ENCODE data around the gene RHO.

RHO gene

GRCh38 chr3:129534428-129535027, 6.1 kb downstream of the RHO start (continued):
- TF ChIP-seq ZNF148 (tag by site-specific recombination; IDR thresholded peaks at IDR 0.05; ENCODE audit: borderline replicate concordance), result no peak
- TF ChIP-seq, protein P1, sequence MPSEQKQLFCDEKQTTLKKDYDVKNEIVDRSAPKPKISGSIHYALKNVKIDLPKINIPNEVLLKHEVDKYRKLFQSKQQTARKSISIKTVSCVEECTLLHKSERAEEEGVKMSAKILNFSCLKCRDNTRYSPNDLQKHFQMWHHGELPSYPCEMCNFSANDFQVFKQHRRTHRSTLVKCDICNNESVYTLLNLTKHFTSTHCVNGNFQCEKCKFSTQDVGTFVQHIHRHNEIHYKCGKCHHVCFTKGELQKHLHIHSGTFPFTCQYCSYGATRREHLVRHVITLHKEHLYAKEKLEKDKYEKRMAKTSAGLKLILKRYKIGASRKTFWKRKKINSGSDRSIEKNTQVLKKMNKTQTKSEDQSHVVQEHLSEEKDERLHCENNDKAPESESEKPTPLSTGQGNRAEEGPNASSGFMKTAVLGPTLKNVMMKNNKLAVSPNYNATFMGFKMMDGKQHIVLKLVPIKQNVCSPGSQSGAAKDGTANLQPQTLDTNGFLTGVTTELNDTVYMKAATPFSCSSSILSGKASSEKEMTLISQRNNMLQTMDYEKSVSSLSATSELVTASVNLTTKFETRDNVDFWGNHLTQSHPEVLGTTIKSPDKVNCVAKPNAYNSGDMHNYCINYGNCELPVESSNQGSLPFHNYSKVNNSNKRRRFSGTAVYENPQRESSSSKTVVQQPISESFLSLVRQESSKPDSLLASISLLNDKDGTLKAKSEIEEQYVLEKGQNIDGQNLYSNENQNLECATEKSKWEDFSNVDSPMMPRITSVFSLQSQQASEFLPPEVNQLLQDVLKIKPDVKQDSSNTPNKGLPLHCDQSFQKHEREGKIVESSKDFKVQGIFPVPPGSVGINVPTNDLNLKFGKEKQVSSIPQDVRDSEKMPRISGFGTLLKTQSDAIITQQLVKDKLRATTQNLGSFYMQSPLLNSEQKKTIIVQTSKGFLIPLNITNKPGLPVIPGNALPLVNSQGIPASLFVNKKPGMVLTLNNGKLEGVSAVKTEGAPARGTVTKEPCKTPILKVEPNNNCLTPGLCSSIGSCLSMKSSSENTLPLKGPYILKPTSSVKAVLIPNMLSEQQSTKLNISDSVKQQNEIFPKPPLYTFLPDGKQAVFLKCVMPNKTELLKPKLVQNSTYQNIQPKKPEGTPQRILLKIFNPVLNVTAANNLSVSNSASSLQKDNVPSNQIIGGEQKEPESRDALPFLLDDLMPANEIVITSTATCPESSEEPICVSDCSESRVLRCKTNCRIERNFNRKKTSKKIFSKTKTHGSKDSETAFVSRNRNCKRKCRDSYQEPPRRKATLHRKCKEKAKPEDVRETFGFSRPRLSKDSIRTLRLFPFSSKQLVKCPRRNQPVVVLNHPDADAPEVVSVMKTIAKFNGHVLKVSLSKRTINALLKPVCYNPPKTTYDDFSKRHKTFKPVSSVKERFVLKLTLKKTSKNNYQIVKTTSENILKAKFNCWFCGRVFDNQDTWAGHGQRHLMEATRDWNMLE (tag by site-specific recombination; conservative IDR thresholded peaks at IDR 0.05; ENCODE audit: low read depth), result no peak
- no peak for TF ChIP-seq WT1 (tag by site-specific recombination; IDR thresholded peaks at IDR 0.05)
- no peak for TF ChIP-seq ZNF416 (tag by site-specific recombination; IDR thresholded peaks at IDR 0.05)
- TF ChIP-seq PBX3 (CRISPR knock-in tag; IDR thresholded peaks at IDR 0.05), result no peak
- TF ChIP-seq SP2 (tag by site-specific recombination; IDR thresholded peaks at IDR 0.05), result no peak
- TF ChIP-seq ZNF610 (tag by site-specific recombination; IDR thresholded peaks at IDR 0.05; ENCODE audit: borderline replicate concordance), result no peak
- TF ChIP-seq ZNF394 (tag by site-specific recombination; IDR thresholded peaks at IDR 0.05; ENCODE audit: borderline replicate concordance), result no peak
- no peak for TF ChIP-seq ZSCAN4 (tag by site-specific recombination; IDR thresholded peaks at IDR 0.05)
- TF ChIP-seq, protein P2, sequence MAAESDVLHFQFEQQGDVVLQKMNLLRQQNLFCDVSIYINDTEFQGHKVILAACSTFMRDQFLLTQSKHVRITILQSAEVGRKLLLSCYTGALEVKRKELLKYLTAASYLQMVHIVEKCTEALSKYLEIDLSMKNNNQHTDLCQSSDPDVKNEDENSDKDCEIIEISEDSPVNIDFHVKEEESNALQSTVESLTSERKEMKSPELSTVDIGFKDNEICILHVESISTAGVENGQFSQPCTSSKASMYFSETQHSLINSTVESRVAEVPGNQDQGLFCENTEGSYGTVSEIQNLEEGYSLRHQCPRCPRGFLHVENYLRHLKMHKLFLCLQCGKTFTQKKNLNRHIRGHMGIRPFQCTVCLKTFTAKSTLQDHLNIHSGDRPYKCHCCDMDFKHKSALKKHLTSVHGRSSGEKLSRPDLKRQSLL (tag by site-specific recombination; IDR thresholded peaks at IDR 0.05), result peak; percentile 94
- TF ChIP-seq TCF7L2 (IDR thresholded peaks at IDR 0.05; ENCODE audit: borderline replicate concordance, low read depth, low read length), result no peak
- TF ChIP-seq ZNF629 (tag by site-specific recombination; IDR thresholded peaks at IDR 0.05), result peak; percentile 49; the same call in 1 of the 2 replicates
- peak; percentile 42; the same call in 1 of the 2 replicates for TF ChIP-seq SP7 (tag by site-specific recombination; IDR thresholded peaks at IDR 0.05)
- no peak for TF ChIP-seq YY1 (tag by site-specific recombination; IDR thresholded peaks at IDR 0.05)
- TF ChIP-seq, protein P3, sequence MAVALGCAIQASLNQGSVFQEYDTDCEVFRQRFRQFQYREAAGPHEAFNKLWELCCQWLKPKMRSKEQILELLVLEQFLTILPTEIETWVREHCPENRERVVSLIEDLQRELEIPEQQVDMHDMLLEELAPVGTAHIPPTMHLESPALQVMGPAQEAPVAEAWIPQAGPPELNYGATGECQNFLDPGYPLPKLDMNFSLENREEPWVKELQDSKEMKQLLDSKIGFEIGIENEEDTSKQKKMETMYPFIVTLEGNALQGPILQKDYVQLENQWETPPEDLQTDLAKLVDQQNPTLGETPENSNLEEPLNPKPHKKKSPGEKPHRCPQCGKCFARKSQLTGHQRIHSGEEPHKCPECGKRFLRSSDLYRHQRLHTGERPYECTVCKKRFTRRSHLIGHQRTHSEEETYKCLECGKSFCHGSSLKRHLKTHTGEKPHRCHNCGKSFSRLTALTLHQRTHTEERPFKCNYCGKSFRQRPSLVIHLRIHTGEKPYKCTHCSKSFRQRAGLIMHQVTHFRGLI (tag by site-specific recombination; IDR thresholded peaks at IDR 0.05), result no peak
- no peak for TF ChIP-seq FEZF1 (tag by site-specific recombination; IDR thresholded peaks at IDR 0.05)
- 0 out of 2 replicates have a peak, but pooled peaks have one; percentile 39 for TF ChIP-seq EGR2 (tag by site-specific recombination; IDR thresholded peaks at IDR 0.05; ENCODE audit: low read depth)
- TF ChIP-seq KLF1 (tag by site-specific recombination; IDR thresholded peaks at IDR 0.05), result no peak
- TF ChIP-seq ZNF521 (tag by site-specific recombination; IDR thresholded peaks at IDR 0.05), result no peak
- TF ChIP-seq ZBTB1 (tag by site-specific recombination; IDR thresholded peaks at IDR 0.05), result no peak
- no peak for TF ChIP-seq ZNF146 (tag by site-specific recombination; IDR thresholded peaks at IDR 0.05)
- TF ChIP-seq KLF8 (tag by site-specific recombination; IDR thresholded peaks at IDR 0.05), result 0 out of 2 replicates have a peak, but pooled peaks have one; percentile 15
- TF ChIP-seq ZNF660 (tag by site-specific recombination; IDR thresholded peaks at IDR 0.05), result no peak
- no peak for TF ChIP-seq ZNF621 (tag by site-specific recombination; IDR thresholded peaks at IDR 0.05)
- TF ChIP-seq GLI2 (tag by site-specific recombination; IDR thresholded peaks at IDR 0.05; ENCODE audit: borderline replicate concordance, low read depth), result no peak
- TF ChIP-seq ZNF169 (tag by site-specific recombination; IDR thresholded peaks at IDR 0.05), result no peak

Measured in HEK293 (cell line).